ENCODE results near the gene MED23. TPM values are rescaled to one million over a fixed set of nuclear protein-coding genes. Genes with fewer than 3 reads are reported as not detected.

The MED23 gene
- total RNA-seq, 1 experiment from 2014 or later = 18.1 TPM

DNA sequence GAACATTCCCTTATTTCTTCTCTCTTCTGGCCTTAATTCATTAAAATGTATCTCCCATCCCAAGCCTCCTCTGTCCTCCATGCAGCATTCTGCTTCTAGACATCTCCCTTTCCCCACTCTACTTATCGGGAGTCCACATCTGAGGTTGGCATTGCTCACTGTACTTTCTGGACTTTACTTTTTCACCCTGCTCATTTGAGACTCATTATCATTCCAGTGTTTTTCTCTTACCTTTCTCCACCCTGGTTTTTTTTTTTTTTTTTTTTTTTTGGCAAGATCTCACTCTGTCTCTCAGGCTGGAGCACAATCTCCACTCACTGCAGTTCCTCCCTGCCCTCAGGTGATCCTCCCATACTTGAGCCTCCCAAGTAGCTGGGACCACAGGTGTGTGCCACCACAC lies 13.5 kb upstream of the MED23 start:
- H3K79me2 ChIP-seq (ENCODE audit: low read length) = no peaks in the 10 kb centered on the region
- no peaks in the 10 kb centered on the region for H3F3A ChIP-seq (ENCODE audit: low read length, unreplicated experiment)
- no peak overlapping the region for H3K4me3 ChIP-seq (ENCODE audit: low read length)
- H3K9me2 ChIP-seq (replicated peaks; ENCODE audit: low read length) = no peaks in the 10 kb centered on the region
- H4K20me1 ChIP-seq (ENCODE audit: low read length) = no peaks in the 10 kb centered on the region
- H2AFZ ChIP-seq (ENCODE audit: low read length) = no peak overlapping the region
- intact Hi-C loops (cut with micrococcal nuclease) = no loop called here
- no peaks in the 10 kb centered on the region for H3K36me3 ChIP-seq (ENCODE audit: low read depth, low read length)
- H3K4me1 ChIP-seq (ENCODE audit: insufficient read depth, low read length) = no peaks in the 10 kb centered on the region
- H3K27me3 ChIP-seq (ENCODE audit: low read length) = no peaks in the 10 kb centered on the region
- no peak overlapping the region for H3K27ac ChIP-seq (ENCODE audit: low read length)
- CTCF ChIA-PET = no interaction called here
- ATAC-seq (no peak), DNase-seq (no peak)
- no peak overlapping the region for H3K9ac ChIP-seq (ENCODE audit: low read length)
- POLR2A ChIA-PET (ENCODE audit: unreplicated experiment) = no interaction called here
- TF ChIP-seq EZH2phosphoT487 (IDR thresholded peaks at IDR 0.05; ENCODE audit: borderline replicate concordance, low read length) (no peak), EZH2 (IDR thresholded peaks at IDR 0.05; ENCODE audit: low read length, unreplicated experiment) (no peak)
- TF ChIP-seq, protein P1, sequence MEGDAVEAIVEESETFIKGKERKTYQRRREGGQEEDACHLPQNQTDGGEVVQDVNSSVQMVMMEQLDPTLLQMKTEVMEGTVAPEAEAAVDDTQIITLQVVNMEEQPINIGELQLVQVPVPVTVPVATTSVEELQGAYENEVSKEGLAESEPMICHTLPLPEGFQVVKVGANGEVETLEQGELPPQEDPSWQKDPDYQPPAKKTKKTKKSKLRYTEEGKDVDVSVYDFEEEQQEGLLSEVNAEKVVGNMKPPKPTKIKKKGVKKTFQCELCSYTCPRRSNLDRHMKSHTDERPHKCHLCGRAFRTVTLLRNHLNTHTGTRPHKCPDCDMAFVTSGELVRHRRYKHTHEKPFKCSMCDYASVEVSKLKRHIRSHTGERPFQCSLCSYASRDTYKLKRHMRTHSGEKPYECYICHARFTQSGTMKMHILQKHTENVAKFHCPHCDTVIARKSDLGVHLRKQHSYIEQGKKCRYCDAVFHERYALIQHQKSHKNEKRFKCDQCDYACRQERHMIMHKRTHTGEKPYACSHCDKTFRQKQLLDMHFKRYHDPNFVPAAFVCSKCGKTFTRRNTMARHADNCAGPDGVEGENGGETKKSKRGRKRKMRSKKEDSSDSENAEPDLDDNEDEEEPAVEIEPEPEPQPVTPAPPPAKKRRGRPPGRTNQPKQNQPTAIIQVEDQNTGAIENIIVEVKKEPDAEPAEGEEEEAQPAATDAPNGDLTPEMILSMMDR (conservative IDR thresholded peaks at IDR 0.05; ENCODE audit: low read depth, low read length) = no peak
- BruUV-seq (replicated peaks) = no TSS peak
- H3K9me3 ChIP-seq (ENCODE audit: low read length) = no peaks in the 10 kb centered on the region
- no peak overlapping the region for H3K4me2 ChIP-seq (ENCODE audit: low read length)

DNA sequence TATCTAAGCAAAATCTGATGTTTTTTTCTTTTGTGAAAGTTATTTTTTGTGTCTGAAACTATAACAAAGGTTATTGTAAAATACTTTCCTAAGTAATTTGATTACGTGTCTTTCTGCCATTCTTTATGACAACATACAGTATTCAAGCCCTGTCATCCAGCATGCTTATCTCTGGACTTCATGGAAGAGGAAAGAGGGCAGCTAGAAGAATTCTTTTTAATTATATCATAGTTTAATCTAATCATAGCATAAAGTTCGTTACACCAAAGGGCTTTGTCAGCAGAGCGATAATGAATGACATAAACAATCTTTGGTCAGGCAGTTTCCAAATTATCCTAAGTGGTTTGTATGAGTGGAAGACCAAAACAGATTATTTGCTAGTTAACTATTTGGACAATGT lies 12.5 kb upstream of the MED23 start:
- Histone ChIP-seq H3K9me2 (replicated peaks; ENCODE audit: low read length) (no peaks in the 10 kb centered on the region), H3K27ac (ENCODE audit: low read length) (no peak overlapping the region), H3K27me3 (ENCODE audit: low read length) (no peaks in the 10 kb centered on the region), H3K4me3 (ENCODE audit: low read length) (no peak overlapping the region), H3K36me3 (ENCODE audit: low read depth, low read length) (no peaks in the 10 kb centered on the region), H3K9me3 (ENCODE audit: low read length) (no peaks in the 10 kb centered on the region), H4K20me1 (ENCODE audit: low read length) (no peaks in the 10 kb centered on the region), H3K4me1 (ENCODE audit: insufficient read depth, low read length) (no peaks in the 10 kb centered on the region), H2AFZ (ENCODE audit: low read length) (no peak overlapping the region), H3K9ac (ENCODE audit: low read length) (no peak overlapping the region), H3F3A (ENCODE audit: low read length, unreplicated experiment) (no peaks in the 10 kb centered on the region), H3K4me2 (ENCODE audit: low read length) (no peak overlapping the region), H3K79me2 (ENCODE audit: low read length) (no peaks in the 10 kb centered on the region)
- TF ChIP-seq, protein P1 (conservative IDR thresholded peaks at IDR 0.05; ENCODE audit: low read depth, low read length) = no peak
- no peak for TF ChIP-seq EZH2 (IDR thresholded peaks at IDR 0.05; ENCODE audit: low read length, unreplicated experiment)
- TF ChIP-seq EZH2phosphoT487 (IDR thresholded peaks at IDR 0.05; ENCODE audit: borderline replicate concordance, low read length) = no peak
- no peak for ATAC-seq
- intact Hi-C loops (cut with micrococcal nuclease) = no loop called here
- ChIA-PET POLR2A (ENCODE audit: unreplicated experiment) (no interaction called here), CTCF (no interaction called here)
- no TSS peak for BruUV-seq (replicated peaks)
- no peak for DNase-seq

DNA sequence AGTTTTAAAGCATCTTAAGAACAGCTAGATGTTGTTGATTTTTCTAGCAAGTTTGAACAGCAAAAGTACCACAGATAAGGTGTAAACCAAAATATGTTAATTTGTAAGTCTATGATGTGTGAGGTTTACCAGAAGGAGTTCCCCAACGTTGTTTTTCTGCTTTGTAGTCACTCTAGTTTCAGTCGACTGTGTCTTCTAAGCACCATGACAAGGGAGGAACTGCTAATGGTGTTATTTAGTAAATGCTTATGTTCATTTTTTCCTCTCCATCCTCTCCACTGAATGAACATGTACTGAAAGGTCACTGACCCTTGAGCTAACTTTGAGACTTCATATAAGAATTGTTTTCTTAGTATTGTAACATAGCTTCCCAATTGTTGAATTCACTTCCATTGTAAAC lies 12.1 kb upstream of the MED23 start:
- Histone ChIP-seq H3K4me3 (ENCODE audit: low read length) (no peak overlapping the region), H3K4me1 (ENCODE audit: insufficient read depth, low read length) (no peaks in the 10 kb centered on the region), H3K79me2 (ENCODE audit: low read length) (no peaks in the 10 kb centered on the region), H3K9ac (ENCODE audit: low read length) (no peak overlapping the region), H4K20me1 (ENCODE audit: low read length) (no peaks in the 10 kb centered on the region), H3K4me2 (ENCODE audit: low read length) (no peak overlapping the region), H3K27ac (ENCODE audit: low read length) (no peak overlapping the region), H3K9me3 (ENCODE audit: low read length) (no peaks in the 10 kb centered on the region), H3K9me2 (replicated peaks; ENCODE audit: low read length) (no peaks in the 10 kb centered on the region), H3F3A (ENCODE audit: low read length, unreplicated experiment) (no peaks in the 10 kb centered on the region), H3K36me3 (ENCODE audit: low read depth, low read length) (no peaks in the 10 kb centered on the region), H3K27me3 (ENCODE audit: low read length) (no peaks in the 10 kb centered on the region), H2AFZ (ENCODE audit: low read length) (no peak overlapping the region)
- intact Hi-C loops (cut with micrococcal nuclease) = no loop called here
- ChIA-PET CTCF (no interaction called here), POLR2A (ENCODE audit: unreplicated experiment) (no interaction called here)
- TF ChIP-seq EZH2 (IDR thresholded peaks at IDR 0.05; ENCODE audit: low read length, unreplicated experiment) (no peak), EZH2phosphoT487 (IDR thresholded peaks at IDR 0.05; ENCODE audit: borderline replicate concordance, low read length) (no peak)
- TF ChIP-seq, protein P1 (conservative IDR thresholded peaks at IDR 0.05; ENCODE audit: low read depth, low read length) = no peak
- ATAC-seq (no peak), DNase-seq (no peak)
- BruUV-seq (replicated peaks) = no TSS peak

Measured in PC-3 (cell line).